HG03521 (cell line): ENCODE results near the gene DNM2.
"Not testable (repeated sequence)": the region's sequence is repeated elsewhere in the genome, so short reads cannot be mapped to it uniquely, and the experiment has no call there.

ENCODE experiments used
- ATAC-seq: cut with Tn5 transposase; IDR thresholded peaks from one replicate; pipeline ENCODE4 v1.9.1; 2021; ENCODE audit warnings: mild to moderate bottlenecking, moderate library complexity; ENCODE audit not compliant: unreplicated experiment

The DNM2 gene

GRCh38 chr19:10831987-10832938 lies 114.4 kb downstream of the DNM2 start:
- no peak for ATAC-seq

- ATAC-seq = no peak
Measured at GRCh38 chr19:10832939-10833296, 115.0 kb downstream of the DNM2 start.

DNA sequence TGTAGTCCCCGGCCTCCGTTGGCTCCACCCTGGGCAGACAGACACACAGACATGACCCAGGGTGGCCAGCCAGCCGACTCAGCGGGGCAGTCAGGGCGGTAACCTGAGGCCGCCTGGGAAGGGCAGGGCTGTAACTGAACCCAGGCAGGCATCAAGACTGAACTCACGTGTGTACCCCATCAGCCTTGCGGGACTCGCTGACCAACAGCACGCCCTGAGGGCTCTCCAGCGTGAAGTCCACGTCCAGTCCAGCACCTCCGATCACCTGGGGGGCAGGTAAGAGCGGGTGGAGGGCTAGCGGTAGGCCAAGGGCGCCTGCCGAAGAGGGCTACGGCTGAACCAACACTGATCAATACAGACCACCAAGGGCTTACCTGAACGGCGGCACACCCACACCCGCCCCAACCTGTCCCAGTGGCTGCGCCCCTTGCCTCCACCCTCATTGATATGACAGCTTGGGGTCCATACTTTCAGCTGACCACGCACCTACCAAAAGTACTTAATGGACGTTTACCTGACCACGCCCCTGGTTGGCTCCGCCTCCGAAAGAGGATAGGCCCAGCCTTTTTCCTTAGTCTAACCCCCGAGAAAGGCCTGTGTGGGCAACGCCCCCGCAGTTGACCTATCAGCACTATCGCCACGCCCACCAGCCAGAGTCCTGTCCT lies 117.3 kb downstream of the DNM2 start:
- ATAC-seq = no peak

GRCh38 chr19:10835754-10836478 lies 118.0 kb downstream of the DNM2 start, which contains the start of gene TMED1:
TMED1 (minus strand) TSS chr19:10836212; CDS start chr19:10836191, 21 bp downstream.
- peak; percentile 69 for ATAC-seq

GRCh38 chr19:10836479-10837330 lies 118.8 kb downstream of the DNM2 start:
- peak; percentile 12 for ATAC-seq

GRCh38 chr19:10837649-10838048 lies 119.8 kb downstream of the DNM2 start:
- not testable (repeated sequence) for ATAC-seq

GRCh38 chr19:10838377-10838776 lies 120.5 kb downstream of the DNM2 start:
- no peak for ATAC-seq

DNA sequence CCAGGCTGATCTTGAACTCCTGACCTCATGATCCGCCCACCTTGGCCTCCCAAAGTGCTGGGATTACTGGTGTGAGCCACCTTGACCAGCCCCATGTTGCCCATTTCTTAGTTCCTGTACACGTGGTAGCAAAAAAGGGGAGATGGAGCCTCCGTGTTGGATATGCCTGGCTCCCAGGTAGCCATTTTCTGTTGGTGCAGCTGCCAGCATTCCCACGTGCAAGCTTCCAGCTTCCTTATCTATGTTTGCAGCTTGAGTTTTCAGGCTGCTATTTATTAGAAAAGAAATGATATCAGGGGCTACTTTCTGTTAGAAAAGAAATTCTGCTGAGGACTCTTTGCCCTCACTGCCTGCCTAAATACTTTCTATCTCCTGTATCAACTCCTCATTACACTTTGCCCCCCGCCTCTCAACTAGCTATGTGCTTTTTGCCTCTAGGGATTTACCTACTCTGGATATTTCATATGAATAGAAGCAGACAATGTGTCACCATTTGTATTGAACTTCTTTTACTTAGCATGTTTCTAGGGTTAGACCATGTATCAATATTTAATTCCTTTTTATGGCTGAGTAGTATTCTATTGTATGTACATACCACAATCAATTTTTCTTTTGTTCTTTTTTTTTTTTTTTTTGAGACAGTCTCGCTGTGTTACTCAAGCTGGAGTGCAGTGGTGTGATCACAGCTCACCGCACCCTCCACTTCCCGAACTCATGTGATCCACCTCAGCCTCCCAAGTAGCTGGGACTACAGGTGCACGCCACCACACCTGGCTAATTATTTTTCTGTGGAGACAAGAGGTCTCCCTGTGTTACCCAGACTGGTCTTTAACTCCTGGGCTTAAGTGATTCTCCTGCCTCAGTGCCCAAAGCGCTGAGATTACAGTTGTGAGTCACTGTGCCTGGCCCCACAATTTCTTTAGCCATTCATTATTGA lies 121.5 kb downstream of the DNM2 start:
- ATAC-seq = no peak

DNA sequence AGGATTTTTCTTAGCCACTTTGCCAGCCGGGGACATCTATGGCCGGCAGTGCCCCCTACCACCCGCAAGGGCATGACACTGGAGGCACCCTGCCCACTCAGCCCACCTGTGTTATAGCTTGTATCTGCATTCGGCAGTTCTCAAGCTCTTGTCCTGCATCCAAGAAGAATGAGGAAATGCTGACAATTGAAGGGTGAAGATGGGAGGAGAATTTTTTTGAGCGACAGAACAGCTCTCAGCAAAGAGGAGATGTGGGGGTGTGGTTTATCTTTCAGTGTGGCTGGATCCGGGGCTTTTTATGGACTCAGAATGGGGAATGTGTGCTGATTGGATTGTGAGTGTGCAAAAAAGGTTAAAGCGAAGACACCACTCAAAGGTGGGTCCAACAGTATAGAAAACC lies 124.9 kb downstream of the DNM2 start:
- ATAC-seq = no peak

- no peak for ATAC-seq
Measured at GRCh38 chr19:10846500-10847202, 128.8 kb downstream of the DNM2 start.

- ATAC-seq = no peak
Measured at GRCh38 chr19:10848230-10848856, 130.5 kb downstream of the DNM2 start, which contains the start of gene C19orf38. C19orf38 (plus strand) TSS chr19:10848415; CDS start chr19:10848509, 94 bp downstream.

DNA sequence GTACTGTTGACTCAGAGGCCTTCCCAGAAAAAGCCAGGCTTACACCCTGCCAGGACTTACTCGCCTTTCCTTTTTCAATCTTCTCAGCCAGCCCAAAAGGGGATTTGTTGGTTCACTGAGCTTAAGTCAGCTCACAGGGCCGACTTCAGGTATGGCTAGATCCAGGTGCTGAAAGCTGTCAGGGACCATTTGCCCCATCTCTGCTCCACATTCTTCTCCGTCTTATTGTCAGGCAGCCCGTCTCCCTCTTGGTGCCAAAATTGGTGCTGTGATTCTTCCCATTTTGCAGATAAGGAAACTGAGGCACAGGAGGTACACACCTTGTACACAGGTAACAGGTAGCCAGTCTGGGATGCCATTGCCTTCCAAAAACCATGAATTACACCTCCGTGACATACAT lies 132.8 kb downstream of the DNM2 start:
- no peak for ATAC-seq

GRCh38 chr19:10852098-10852800 lies 134.4 kb downstream of the DNM2 start:
- no peak for ATAC-seq

DNA sequence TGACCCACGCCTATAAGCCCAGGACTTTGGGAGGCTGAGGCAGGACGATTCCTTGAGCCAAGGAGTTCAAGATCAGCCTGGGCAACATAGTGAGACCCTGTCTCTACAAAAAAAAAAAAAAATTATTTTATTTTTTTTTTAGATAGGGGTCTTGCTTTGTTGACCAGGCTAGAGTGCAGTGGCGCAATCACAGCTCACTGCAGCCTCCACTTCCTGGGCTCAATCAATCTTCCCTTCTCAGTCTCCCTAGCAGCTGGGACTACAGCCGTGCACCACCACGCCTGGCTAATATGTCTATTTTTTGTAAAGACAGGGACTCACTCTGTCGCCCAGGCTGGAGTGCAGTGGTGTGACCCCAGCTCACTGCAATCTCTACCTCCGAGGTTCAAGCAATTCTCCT lies 135.1 kb downstream of the DNM2 start:
- no peak for ATAC-seq

- ATAC-seq = no peak
Measured at GRCh38 chr19:10854350-10855089, 136.6 kb downstream of the DNM2 start.

DNA sequence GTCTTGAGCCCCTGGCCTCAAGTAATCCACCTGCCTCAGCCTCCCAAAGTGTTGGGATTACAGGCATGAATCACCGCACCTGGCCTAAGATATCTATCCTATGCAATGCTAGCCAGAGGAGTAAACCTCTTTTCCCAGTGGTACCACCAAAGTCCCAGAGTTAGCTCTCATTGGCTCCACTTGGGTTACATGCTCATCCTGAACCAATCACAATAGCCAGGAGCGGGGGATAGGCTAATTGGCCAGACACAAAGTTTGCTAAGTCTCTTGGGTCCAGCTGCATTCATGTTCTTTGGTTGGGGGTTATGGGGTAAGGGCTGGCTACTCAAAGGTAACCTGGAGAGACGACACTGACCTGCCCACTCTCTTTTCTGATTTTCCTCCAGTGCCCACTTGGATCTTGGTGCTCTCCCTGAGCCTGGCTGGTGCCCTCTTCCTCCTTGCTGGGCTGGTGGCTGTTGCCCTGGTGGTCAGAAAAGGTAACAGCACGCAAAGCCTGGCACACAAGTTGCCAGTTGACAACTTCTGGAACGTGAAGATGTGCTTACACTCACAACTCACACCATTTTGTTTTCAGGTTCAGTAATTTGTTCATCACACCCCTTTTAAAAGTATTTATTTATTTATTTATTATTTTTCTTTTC lies 138.1 kb downstream of the DNM2 start:
- ATAC-seq = no peak
